Measurements from ENCODE around the gene KLRF1.
"Not testable (repeated sequence)": the region's sequence is repeated elsewhere in the genome, so short reads cannot be mapped to it uniquely, and the experiment has no call there.

KLRF1 gene

GRCh38 chr12:9868951-9869306, 41.6 kb downstream of the KLRF1 start:
- in situ Hi-C loops (cut with MboI; ENCODE audit: low sequenced_read_pairs): no loop called here

- in situ Hi-C loops (cut with MboI; ENCODE audit: low sequenced_read_pairs): no loop called here
Measured at GRCh38 chr12:9869307-9870161, 42.3 kb downstream of the KLRF1 start, which contains the start of gene CLEC2B. Gene CLEC2B, minus strand, starts transcription at chr12:9869354.

- in situ Hi-C loops (cut with MboI; ENCODE audit: low sequenced_read_pairs): no loop called here
Measured at GRCh38 chr12:9870286-9870866, 43.1 kb downstream of the KLRF1 start.

- in situ Hi-C loops (cut with MboI; ENCODE audit: low sequenced_read_pairs): no loop called here
Measured at GRCh38 chr12:9872162-9872561, 44.9 kb downstream of the KLRF1 start.

- in situ Hi-C loops (cut with MboI; ENCODE audit: low sequenced_read_pairs): no loop called here
Measured at GRCh38 chr12:9872742-9873141, 45.5 kb downstream of the KLRF1 start.

- in situ Hi-C loops (cut with MboI; ENCODE audit: low sequenced_read_pairs): not testable (repeated sequence)
Measured at GRCh38 chr12:9876120-9876519, 48.8 kb downstream of the KLRF1 start.

- in situ Hi-C loops (cut with MboI; ENCODE audit: low sequenced_read_pairs): no loop called here
Measured at GRCh38 chr12:9880532-9881078, 53.3 kb downstream of the KLRF1 start.

GRCh38 chr12:9881246-9881645, 54.0 kb downstream of the KLRF1 start, which contains the start of gene KLRF2:
Gene KLRF2, plus strand, starts transcription at chr12:9881489. Its CDS starts 107 bp downstream, at chr12:9881596.
- in situ Hi-C loops (cut with MboI; ENCODE audit: low sequenced_read_pairs): no loop called here

GRCh38 chr12:9881988-9882387, 54.7 kb downstream of the KLRF1 start:
- in situ Hi-C loops (cut with MboI; ENCODE audit: low sequenced_read_pairs): no loop called here

GRCh38 chr12:9883175-9883574, 55.9 kb downstream of the KLRF1 start:
- in situ Hi-C loops (cut with MboI; ENCODE audit: low sequenced_read_pairs): no loop called here

GRCh38 chr12:9888665-9889273, 61.5 kb downstream of the KLRF1 start:
- in situ Hi-C loops (cut with MboI; ENCODE audit: low sequenced_read_pairs): no loop called here
